ENCODE data around the gene LRIG1. TPM values are rescaled to one million over a fixed set of nuclear protein-coding genes. Genes with fewer than 3 reads are reported as not detected.

Gene LRIG1
- total and polyA plus RNA-seq, 9 of the 15 experiments (the other 6 are each of a cell fraction or from before 2014, with no cell fraction given), result 0.05 to 0.38 (median 0.13) TPM; not detected in 3

- Histone ChIP-seq H3K27me3 (ENCODE audit: control insufficient read depth in 2 of 2, insufficient read depth in 2 of 2, low read length in 2 of 2) (peaks cover 0 to 5% of the 10 kb centered on the region in 2 experiments; a peak in 2 of 5 replicates), H3K9ac (ENCODE audit: insufficient read depth in 1 of 2, low read depth in 2 of 2, low read length in 2 of 2) (no peak overlapping the region), H3K4me2 (ENCODE audit: insufficient read depth, low read length) (no peak overlapping the region), H3K4me3 (no peak overlapping the region), H4K20me1 (replicated peaks; ENCODE audit: control insufficient read depth, insufficient read depth, low read length) (no peaks in the 10 kb centered on the region), H3K9me3 (replicated peaks; ENCODE audit: control insufficient read depth, insufficient read depth, low read depth, low read length) (no peaks in the 10 kb centered on the region), H3K27ac (ENCODE audit: extremely low read depth, low read depth, low read length) (no peak overlapping the region), H3K4me1 (replicated peaks in 1 of 2; ENCODE audit: control insufficient read depth in 2 of 2, insufficient read depth in 2 of 2, low read length in 2 of 2) (no peaks in the 10 kb centered on the region), H3K79me2 (ENCODE audit: control insufficient read depth, insufficient read depth, low read length) (no peaks in the 10 kb centered on the region), H2AFZ (ENCODE audit: low read depth, low read length) (no peak overlapping the region), H3K9me1 (ENCODE audit: control insufficient read depth, insufficient read depth, low read length) (no peaks in the 10 kb centered on the region), H3K36me3 (ENCODE audit: control insufficient read depth, insufficient read depth, low read length) (no peaks in the 10 kb centered on the region)
- ChIA-PET CTCF (ENCODE audit: low intra/inter-chr PET ratio) (no interaction called here), POLR2A (interaction anchor here (0.6 kb wide), 1 partner anchor 9 kb away, joined by 5 read pairs; no protein-coding TSS in a partner anchor)
- ATAC-seq (no peak), DNase-seq (ENCODE audit: extremely low read depth in 1 of 4, low spot score in 3 of 4) (no peak), FAIRE-seq (no peak)
- intact Hi-C loops (cut with micrococcal nuclease), result no loop called here
- in situ Hi-C loops (cut with MboI), result no loop called here
- no peak for TF ChIP-seq PHTF2 (CRISPR knock-in tag; IDR thresholded peaks at IDR 0.05)
- no peak for TF ChIP-seq ZBTB7A (IDR thresholded peaks at IDR 0.05; ENCODE audit: borderline replicate concordance, control insufficient read depth, low read depth, low read length)
- TF ChIP-seq PTRF (tag; IDR thresholded peaks at IDR 0.05), result no peak
- TF ChIP-seq RUNX1 (IDR thresholded peaks at IDR 0.05; ENCODE audit: low read depth), result no peak
- TF ChIP-seq MIER1 (IDR thresholded peaks at IDR 0.05; ENCODE audit: low read depth), result no peak
- TF ChIP-seq FOXJ2 (tag; IDR thresholded peaks at IDR 0.05), result no peak
- no peak for TF ChIP-seq TAF9B (IDR thresholded peaks at IDR 0.05; ENCODE audit: partially characterized antibody)
- TF ChIP-seq HMGN3 (IDR thresholded peaks at IDR 0.05; ENCODE audit: borderline replicate concordance, extremely low read depth, insufficient read length, low read depth, low read length), result no peak
- no peak for TF ChIP-seq RAD21 (CRISPR knock-in tag; conservative IDR thresholded peaks at IDR 0.05 in 1 of 2, IDR thresholded peaks at IDR 0.05 in 1 of 2)
- no peak for TF ChIP-seq ZNF347 (CRISPR knock-in tag; IDR thresholded peaks at IDR 0.05; ENCODE audit: low read depth)
- no peak for TF ChIP-seq ZNF561 (CRISPR knock-in tag; conservative IDR thresholded peaks at IDR 0.05)
- no peak for TF ChIP-seq NR3C1 (CRISPR knock-in tag; IDR thresholded peaks at IDR 0.05)
- TF ChIP-seq ELK1 (CRISPR knock-in tag; IDR thresholded peaks at IDR 0.05), result no peak
- no peak for TF ChIP-seq ZNF699 (CRISPR knock-in tag; IDR thresholded peaks at IDR 0.05; ENCODE audit: insufficient replicate concordance)
- no peak for TF ChIP-seq PHF21A (IDR thresholded peaks at IDR 0.05; ENCODE audit: borderline replicate concordance, low read depth)
- no peak for TF ChIP-seq HNRNPLL (IDR thresholded peaks at IDR 0.05; ENCODE audit: low read depth, low read length, poor library complexity, severe bottlenecking)
- no peak for TF ChIP-seq ZNF280B (CRISPR knock-in tag; IDR thresholded peaks at IDR 0.05)
- TF ChIP-seq TBP (optimal IDR thresholded peaks at IDR 0.05; ENCODE audit: low read depth, low read length), result no peak
- BruUV-seq (replicated peaks), result no TSS peak
- 0% methylated on average over 2 of the region's 2 CpGs for WGBS (ENCODE audit: insufficient coverage, low coverage, missing lambda C conversion rate)
These were observed 11.7 kb downstream of the LRIG1 start for GRCh38 chr3:66489115-66489514.
